SH-SY5Y (cell line): ENCODE results near the gene ETV3L.

Experiments
- GATA2 ChIP-seq: IDR thresholded peaks from 2 replicates; pipeline ENCODE4 v1.6.1; 2011; ENCODE audit warnings: mild to moderate bottlenecking, low read depth, low read length
- GATA3 ChIP-seq: IDR thresholded peaks from 2 replicates; pipeline ENCODE4 v1.6.1; 2011; ENCODE audit warnings: low read depth, mild to moderate bottlenecking, low read length, moderate library complexity

- TF ChIP-seq GATA2 (peak; percentile 94), GATA3 (peak; percentile 97)
Observed at GRCh38 chr1:157141212-157141855, 41.7 kb upstream of the ETV3L start.
